H9 (cell line): ENCODE results near the gene NKAIN2. TPM values are rescaled to one million over a fixed set of nuclear protein-coding genes. Genes with fewer than 3 reads are reported as not detected.

ENCODE experiments used
- DNase-seq: peaks from one replicate; pipeline ENCODE4 v3.0.0-alpha.2; 2017
- H2AFZ ChIP-seq: one replicate; pipeline ENCODE4 v1.6.1; 2013; ENCODE audit warnings: mild to moderate bottlenecking, low read length, control low read depth, moderate library complexity
- H2AK5ac ChIP-seq: 2 replicates; pipeline ENCODE4 v1.6.1; 2013; ENCODE audit warnings: low read length, control low read depth, mixed read lengths; ENCODE audit not compliant: insufficient read length
- H2BK120ac ChIP-seq: one replicate; pipeline ENCODE4 v1.6.1; 2013; ENCODE audit warnings: low read depth, mild to moderate bottlenecking, low read length, control low read depth, inconsistent platforms; ENCODE audit not compliant: poor library complexity, severe bottlenecking
- H2BK12ac ChIP-seq: 2 replicates; pipeline ENCODE4 v1.6.1; 2013; ENCODE audit warnings: low read length, control low read depth, mixed read lengths, low read depth; ENCODE audit not compliant: insufficient read length
- H2BK15ac ChIP-seq: 2 replicates; pipeline ENCODE4 v1.6.1; 2013; ENCODE audit warnings: low read depth, low read length, control low read depth
- H2BK20ac ChIP-seq: one replicate; pipeline ENCODE4 v1.6.1; 2013; ENCODE audit warnings: low read depth, mild to moderate bottlenecking, low read length, control low read depth, inconsistent platforms; ENCODE audit not compliant: poor library complexity, severe bottlenecking
- H2BK5ac ChIP-seq: 2 replicates; pipeline ENCODE4 v1.6.1; 2013; ENCODE audit warnings: low read length, control low read depth, mixed read lengths; ENCODE audit not compliant: insufficient read length
- H3K14ac ChIP-seq: 2 replicates; pipeline ENCODE4 v1.6.1; 2013; ENCODE audit warnings: low read length, control low read depth; ENCODE audit not compliant: insufficient read depth
- H3K18ac ChIP-seq: 2 replicates; pipeline ENCODE4 v1.6.1; 2013; ENCODE audit warnings: low read depth, mild to moderate bottlenecking, mixed read lengths, low read length, control low read depth; ENCODE audit not compliant: insufficient read length
- H3K23ac ChIP-seq: 2 replicates; pipeline ENCODE4 v1.6.1; 2013; ENCODE audit warnings: low read length, control low read depth, mixed read lengths, low read depth; ENCODE audit not compliant: insufficient read length
- H3K23me2 ChIP-seq: 2 replicates; pipeline ENCODE4 v1.6.1; 2013; ENCODE audit warnings: low read depth, mild to moderate bottlenecking, mixed read lengths, low read length, control low read depth; ENCODE audit not compliant: insufficient read length, poor library complexity, severe bottlenecking
- H3K27ac ChIP-seq: 2 replicates; pipeline ENCODE4 v1.5.1; 2013; ENCODE audit warnings: low read length, control low read depth, mixed read lengths, low read depth; ENCODE audit not compliant: insufficient read length
- H3K27me3 ChIP-seq: 2 replicates; pipeline ENCODE4 v1.6.1; 2013; ENCODE audit warnings: low read length, control low read depth, inconsistent platforms; ENCODE audit not compliant: insufficient read depth
- H3K4ac ChIP-seq: 2 replicates; pipeline ENCODE4 v1.6.1; 2013; ENCODE audit warnings: low read depth, mild to moderate bottlenecking, control low read depth, inconsistent platforms, low read length, moderate library complexity
- H3K4me1 ChIP-seq: 2 replicates; pipeline ENCODE4 v1.6.1; 2013; ENCODE audit warnings: low read length, control low read depth, inconsistent platforms; ENCODE audit not compliant: insufficient read depth
- H3K4me2 ChIP-seq: 2 replicates; pipeline ENCODE4 v1.6.1; 2013; ENCODE audit warnings: low read length, control low read depth, mixed read lengths; ENCODE audit not compliant: insufficient read length, insufficient read depth
- H3K56ac ChIP-seq: 2 replicates; pipeline ENCODE4 v1.6.1; 2013; ENCODE audit warnings: low read depth, mild to moderate bottlenecking, mixed read lengths, low read length, control low read depth; ENCODE audit not compliant: insufficient read length
- H3K79me1 ChIP-seq: 2 replicates; pipeline ENCODE4 v1.6.1; 2013; ENCODE audit warnings: low read depth, mild to moderate bottlenecking, moderate library complexity, low read length, control low read depth, inconsistent platforms; ENCODE audit not compliant: insufficient read depth, poor library complexity, severe bottlenecking
- H3K79me2 ChIP-seq: 2 replicates; pipeline ENCODE4 v1.6.1; 2013; ENCODE audit warnings: low read length, control low read depth, inconsistent platforms; ENCODE audit not compliant: insufficient read depth
- H3K9ac ChIP-seq: 2 replicates; pipeline ENCODE4 v1.6.1; 2013; ENCODE audit warnings: low read length, control low read depth, mixed read lengths; ENCODE audit not compliant: insufficient read length; ENCODE audit errors: extremely low read depth
- H3K9me3 ChIP-seq: one replicate; pipeline ENCODE4 v1.6.1; 2013; ENCODE audit warnings: low read depth, low read length, inconsistent platforms; ENCODE audit not compliant: control insufficient read depth
- H3T11ph ChIP-seq: one replicate; pipeline ENCODE4 v1.6.1; 2013; ENCODE audit warnings: mild to moderate bottlenecking, low read length, control low read depth, inconsistent platforms
- H4K20me1 ChIP-seq: one replicate; pipeline ENCODE4 v1.6.1; 2013; ENCODE audit not compliant: control insufficient read depth, insufficient read length, insufficient read depth
- H4K5ac ChIP-seq: 2 replicates; pipeline ENCODE4 v1.6.1; 2013; ENCODE audit warnings: low read depth, mild to moderate bottlenecking, mixed read lengths, low read length, control low read depth; ENCODE audit not compliant: insufficient read length
- H4K8ac ChIP-seq: replicated peaks from 2 replicates; pipeline ENCODE4 v1.6.1; 2013; ENCODE audit warnings: low read length, control low read depth, mixed read lengths, low read depth; ENCODE audit not compliant: insufficient read length
- H4K91ac ChIP-seq: 2 replicates; pipeline ENCODE4 v1.6.1; 2013; ENCODE audit warnings: low read depth, mild to moderate bottlenecking, moderate library complexity, mixed read lengths, low read length, control low read depth; ENCODE audit not compliant: insufficient read length
- H3K27ac Mint-ChIP-seq, 3 experiments: 2 replicates in 2 of 3; 3 replicates in 1 of 3; pipeline ENCODE4 v1.8.0; 2020 to 2021; ENCODE audit warnings: mixed read lengths in 3 of 3, mild to moderate bottlenecking in 1 of 3, moderate library complexity in 1 of 3
- H3K27me3 Mint-ChIP-seq: 2 replicates; pipeline ENCODE4 v1.8.0; 2021; ENCODE audit warnings: low read depth, mild to moderate bottlenecking, moderate library complexity, mixed read lengths
- H3K36me3 Mint-ChIP-seq, 3 experiments: 2 replicates in 2 of 3; 3 replicates in 1 of 3; pipeline ENCODE4 v1.8.0; 2020 to 2021; ENCODE audit warnings: low read depth in 3 of 3, mixed read lengths in 3 of 3; ENCODE audit not compliant: insufficient read depth in 1 of 3
- H3K4me1 Mint-ChIP-seq, 2 experiments: 2 replicates each; pipeline ENCODE4 v1.8.0; 2020; ENCODE audit warnings: mixed read lengths in 2 of 2
- H3K4me3 Mint-ChIP-seq, 2 experiments: 2 replicates in 1 of 2; 3 replicates in 1 of 2; pipeline ENCODE4 v1.8.0; 2020 to 2021; ENCODE audit warnings: mild to moderate bottlenecking in 2 of 2, mixed read lengths in 2 of 2, moderate library complexity in 1 of 2
- H3K9me3 Mint-ChIP-seq, 2 experiments: 2 replicates in 1 of 2; 3 replicates in 1 of 2; pipeline ENCODE4 v1.8.0; 2020; ENCODE audit warnings: mild to moderate bottlenecking in 2 of 2, mixed read lengths in 2 of 2, moderate library complexity in 1 of 2
- WGBS: extraction: QIAGEN DNeasy Blood & Tissue Kit; methylation state at CpG from one replicate; pipeline ENCODE4 v1.1.7; 2013; ENCODE audit warnings: missing lambda C conversion rate, low lambda C conversion rate, mixed read lengths; ENCODE audit not compliant: insufficient read length; ENCODE audit errors: extremely low coverage; 5-methylcytosine and 5-hydroxymethylcytosine counted together
- total RNA-seq: library from RNA; stranded (reverse); gene quantifications from 2 replicates; pipeline ENCODE4 v1.2.1, GENCODE V29; 2021
- TF ChIP-seq, protein P1 (sequence below): fragments of 200-600 bp; sonication (generic); conservative IDR thresholded peaks from 3 replicates; pipeline ENCODE4 v1.8.0; 2021; ENCODE audit warnings: antibody characterized with exemption, mild to moderate bottlenecking

NKAIN2 gene
- total RNA-seq, 1 experiment from 2014 or later: 0.17 TPM

DNA sequence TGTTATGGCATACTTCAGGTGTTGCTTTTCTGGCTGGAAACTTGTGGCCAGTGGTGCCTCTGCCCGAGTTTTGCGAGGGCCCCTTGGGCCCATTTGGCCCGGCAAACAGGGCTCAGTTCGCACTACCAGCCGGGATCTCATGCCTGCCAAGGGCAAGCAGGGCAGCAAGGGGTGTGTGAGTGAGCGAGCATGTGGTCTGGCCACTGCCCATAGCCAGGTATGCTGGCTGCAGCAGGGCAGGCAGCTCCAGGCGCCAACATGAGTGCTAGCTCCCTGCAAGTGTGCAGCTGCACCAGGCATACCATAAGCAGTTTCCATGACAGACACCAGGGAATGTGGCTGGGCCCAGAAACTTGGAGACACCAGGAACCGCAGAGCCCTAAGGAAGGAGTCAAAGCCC is 389.5 kb downstream of the NKAIN2 start:
- H3K4me1 ChIP-seq: no peaks in the 10 kb centered on the region
- H2BK120ac ChIP-seq: no peak overlapping the region
- Mint-ChIP-seq H3K36me3 (no peaks in the 10 kb centered on the region), H3K4me3 (no peak overlapping the region), H3K27me3 (no peaks in the 10 kb centered on the region), H3K4me1 (peaks cover 16% of the 10 kb centered on the region in 2 experiments), H3K27ac (no peak overlapping the region; a peak in 1 of 7 replicates), H3K9me3 (no peaks in the 10 kb centered on the region; a peak in 1 of 5 replicates)
- no peak overlapping the region for H3K9ac ChIP-seq
- H2BK15ac ChIP-seq: no peak overlapping the region
- H4K91ac ChIP-seq: no peak overlapping the region
- H2AFZ ChIP-seq: no peak overlapping the region
- WGBS: no CpG with 5 or more reads among the region's 8 CpGs
- H3K79me2 ChIP-seq: no peaks in the 10 kb centered on the region
- H2AK5ac ChIP-seq: no peak overlapping the region
- H3K14ac ChIP-seq: no peak overlapping the region
- H3K9me3 ChIP-seq: no peaks in the 10 kb centered on the region
- no peak overlapping the region for H4K5ac ChIP-seq
- H3K4me2 ChIP-seq: no peak overlapping the region
- no peak overlapping the region for H3T11ph ChIP-seq
- no peak overlapping the region for H3K27ac ChIP-seq
- H2BK5ac ChIP-seq: no peak overlapping the region
- no peaks in the 10 kb centered on the region for H3K27me3 ChIP-seq
- H2BK12ac ChIP-seq: no peak overlapping the region
- no peaks in the 10 kb centered on the region for H3K79me1 ChIP-seq
- no peak overlapping the region for H2BK20ac ChIP-seq
- no peak for DNase-seq
- H3K23ac ChIP-seq: no peak overlapping the region
- TF ChIP-seq, protein P1, sequence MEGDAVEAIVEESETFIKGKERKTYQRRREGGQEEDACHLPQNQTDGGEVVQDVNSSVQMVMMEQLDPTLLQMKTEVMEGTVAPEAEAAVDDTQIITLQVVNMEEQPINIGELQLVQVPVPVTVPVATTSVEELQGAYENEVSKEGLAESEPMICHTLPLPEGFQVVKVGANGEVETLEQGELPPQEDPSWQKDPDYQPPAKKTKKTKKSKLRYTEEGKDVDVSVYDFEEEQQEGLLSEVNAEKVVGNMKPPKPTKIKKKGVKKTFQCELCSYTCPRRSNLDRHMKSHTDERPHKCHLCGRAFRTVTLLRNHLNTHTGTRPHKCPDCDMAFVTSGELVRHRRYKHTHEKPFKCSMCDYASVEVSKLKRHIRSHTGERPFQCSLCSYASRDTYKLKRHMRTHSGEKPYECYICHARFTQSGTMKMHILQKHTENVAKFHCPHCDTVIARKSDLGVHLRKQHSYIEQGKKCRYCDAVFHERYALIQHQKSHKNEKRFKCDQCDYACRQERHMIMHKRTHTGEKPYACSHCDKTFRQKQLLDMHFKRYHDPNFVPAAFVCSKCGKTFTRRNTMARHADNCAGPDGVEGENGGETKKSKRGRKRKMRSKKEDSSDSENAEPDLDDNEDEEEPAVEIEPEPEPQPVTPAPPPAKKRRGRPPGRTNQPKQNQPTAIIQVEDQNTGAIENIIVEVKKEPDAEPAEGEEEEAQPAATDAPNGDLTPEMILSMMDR: no peak
- H3K23me2 ChIP-seq: no peaks in the 10 kb centered on the region
- no peak overlapping the region for H3K18ac ChIP-seq
- H4K8ac ChIP-seq: no peak overlapping the region
- no peaks in the 10 kb centered on the region for H4K20me1 ChIP-seq
- no peak overlapping the region for H3K4ac ChIP-seq
- H3K56ac ChIP-seq: no peak overlapping the region
